NCI-H146 treated with DMSO at 0.1 percent for 48 hours (cell line): ENCODE measurements around the gene CDC25C.

ENCODE experiments used
- DNase-seq: peaks from one replicate; lab custom pipeline; 2025; ENCODE audit not compliant: unreplicated experiment; lab: John Stamatoyannopoulos, UW

CDC25C gene

DNA sequence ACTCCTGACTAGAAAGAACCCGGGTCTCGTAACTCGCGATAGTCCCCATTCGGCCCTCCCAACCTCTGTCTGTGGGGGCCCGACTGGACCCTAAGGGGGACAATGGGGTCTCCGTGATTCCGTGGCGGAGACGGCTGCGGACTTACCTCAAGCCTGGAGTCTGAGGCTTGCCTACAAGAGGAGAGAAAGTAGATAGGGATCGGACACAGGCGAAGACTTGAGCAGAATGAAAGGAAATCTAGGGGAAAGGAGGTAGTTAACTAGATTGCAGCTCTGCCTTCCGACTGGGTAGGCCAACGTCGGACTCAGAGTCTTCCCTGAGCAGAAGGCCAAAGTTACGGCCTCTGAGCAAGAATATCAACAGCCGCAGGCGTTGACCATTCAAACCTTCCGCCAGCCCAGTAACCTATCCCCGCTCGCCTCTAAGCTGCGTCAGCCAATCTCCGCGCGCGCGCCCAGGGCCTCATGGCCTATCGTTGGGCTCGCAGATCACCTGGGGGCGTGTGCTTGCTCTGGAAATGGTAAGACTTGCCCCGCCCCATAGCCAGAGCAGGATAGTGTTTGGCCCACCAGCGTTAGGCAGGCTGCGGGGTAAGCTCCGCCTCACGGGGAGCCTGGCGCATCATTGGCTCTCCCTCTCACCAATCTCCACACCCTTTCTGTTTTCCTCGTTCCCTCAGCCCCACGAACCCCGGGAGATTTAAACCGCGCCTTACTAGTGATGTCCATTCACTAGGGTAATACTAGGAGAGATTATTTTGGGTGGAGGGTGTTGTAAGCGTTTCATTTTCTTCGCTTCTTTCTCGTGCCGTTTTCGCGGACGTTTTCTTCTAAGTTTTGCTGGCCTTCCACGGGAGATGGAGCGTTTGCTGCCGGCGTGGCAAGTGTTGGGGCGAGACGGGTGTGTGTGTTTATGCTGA, at the start of gene CDC25C:
Gene CDC25C, minus strand, starts transcription at position 356 of the 920 bp plus-strand sequence. CDS start 624 bp downstream, outside the sequence.
- peak; percentile 95 for DNase-seq

- no peak for DNase-seq
Measured at GRCh38 chr5:138372653-138373052, 41.0 kb upstream of the CDC25C start.

GRCh38 chr5:138372225-138372624, 40.6 kb upstream of the CDC25C start:
- DNase-seq: no peak

DNA sequence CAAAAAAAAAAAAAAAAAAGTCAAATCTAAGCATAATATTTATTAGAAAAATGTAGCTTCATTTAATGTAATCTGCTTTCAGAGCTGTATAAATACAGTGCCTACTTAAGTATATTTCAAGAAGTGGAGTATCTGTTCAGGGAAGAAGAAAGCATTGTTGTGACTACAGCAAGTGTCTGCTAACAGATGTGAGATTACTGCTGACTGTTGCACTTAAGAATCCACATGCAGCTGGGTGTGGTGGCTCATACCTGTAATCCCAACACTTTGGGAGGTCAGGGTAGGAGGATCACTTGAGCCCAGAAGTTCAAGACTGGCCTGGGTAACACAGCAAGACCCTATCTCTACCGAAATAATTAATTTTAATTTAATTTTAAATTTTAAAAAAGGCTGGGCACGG, 39.9 kb upstream of the CDC25C start:
- DNase-seq: no peak

GRCh38 chr5:138370537-138370936, 38.9 kb upstream of the CDC25C start:
- no peak for DNase-seq

DNA sequence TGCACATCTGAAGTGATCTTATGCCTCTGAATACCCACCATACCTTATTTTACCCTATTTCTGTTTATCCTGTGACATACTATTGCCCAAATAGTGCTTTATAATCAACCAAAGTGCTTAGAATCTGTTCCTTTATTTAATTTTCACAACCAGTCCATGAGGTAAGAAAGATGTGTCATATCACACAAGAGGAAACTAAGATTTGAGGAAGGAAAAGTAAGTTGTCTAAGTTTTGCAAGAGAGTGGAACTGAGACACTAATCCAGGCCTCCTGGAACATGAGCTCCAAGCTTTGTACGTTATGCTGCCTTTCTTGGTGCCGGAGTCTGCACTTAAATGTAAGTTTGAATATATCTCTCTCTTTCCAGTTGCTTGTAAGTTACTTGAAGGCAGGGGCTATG, 38.1 kb upstream of the CDC25C start:
- DNase-seq: no peak

DNA sequence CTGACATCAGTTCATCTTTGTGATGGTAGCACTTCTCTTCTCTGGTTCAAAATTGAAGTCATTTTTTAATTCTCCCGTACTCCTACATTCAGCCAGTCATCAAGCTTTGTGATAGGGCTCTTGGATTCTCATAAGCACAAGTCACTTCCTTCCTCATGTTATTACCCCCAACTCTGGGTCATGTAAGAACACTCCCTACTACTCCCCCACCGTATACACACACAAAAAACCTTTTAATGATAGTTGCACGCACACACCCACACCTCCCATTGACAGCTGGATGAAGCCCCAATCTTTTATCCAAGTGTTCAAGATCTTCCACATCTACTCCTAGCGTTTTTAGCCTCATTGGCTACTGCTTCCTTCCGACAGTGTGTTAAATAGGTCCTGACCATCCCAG, 37.7 kb upstream of the CDC25C start:
- DNase-seq: no peak

DNA sequence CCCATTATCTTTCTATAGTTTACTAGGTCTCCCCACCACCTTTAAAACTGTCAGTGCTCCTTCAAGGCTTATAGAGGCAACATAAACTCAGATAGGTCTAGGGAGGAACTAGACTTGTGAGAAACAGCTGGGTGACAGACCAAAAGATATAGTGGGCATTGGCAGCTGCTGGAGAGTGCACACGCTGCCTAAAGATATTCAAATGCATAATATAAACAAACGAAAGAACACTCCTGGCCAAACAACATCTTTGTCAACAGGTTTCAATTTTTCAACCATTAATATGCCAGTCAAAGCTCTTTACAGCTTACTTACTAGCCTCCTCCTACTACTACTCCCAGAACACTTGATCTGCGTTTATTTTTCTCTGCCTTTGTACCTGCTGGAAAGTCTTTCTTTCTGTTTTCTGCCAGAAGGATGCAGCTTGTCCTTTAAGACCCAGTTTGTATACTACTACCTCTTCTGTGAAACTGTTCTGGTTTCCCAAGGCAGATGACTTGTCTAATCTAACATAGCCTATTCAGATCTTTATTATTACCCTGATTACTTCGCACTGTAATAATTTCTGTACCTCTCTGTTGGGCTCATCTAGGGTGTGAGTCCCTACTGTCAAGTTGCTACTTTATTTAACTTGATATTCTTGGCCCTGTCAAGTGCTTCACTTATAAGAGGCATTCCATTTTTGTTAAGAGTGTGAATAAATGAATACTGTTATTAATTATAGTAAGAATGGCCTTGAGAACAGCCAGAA, 35.2 kb upstream of the CDC25C start:
- DNase-seq: no peak

DNA sequence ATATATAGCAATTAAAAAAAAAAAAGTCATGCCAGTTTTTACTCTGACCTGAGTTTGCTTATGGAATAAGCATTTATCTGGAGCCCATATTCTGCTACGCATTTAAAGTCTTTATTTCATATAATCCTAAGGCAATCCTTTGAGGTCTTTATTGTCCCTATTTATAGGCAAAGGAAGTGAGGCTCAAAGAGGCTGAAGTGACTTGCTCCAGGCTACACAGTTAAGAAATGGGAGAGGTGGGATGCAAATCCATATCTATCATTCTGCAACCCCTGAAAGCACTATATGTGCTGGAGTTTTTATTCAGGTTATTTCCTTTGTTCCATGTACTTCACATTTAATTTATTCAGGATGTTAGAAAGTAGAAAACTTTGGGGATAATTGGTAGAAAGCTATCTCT, 33.0 kb upstream of the CDC25C start:
- no peak for DNase-seq

DNA sequence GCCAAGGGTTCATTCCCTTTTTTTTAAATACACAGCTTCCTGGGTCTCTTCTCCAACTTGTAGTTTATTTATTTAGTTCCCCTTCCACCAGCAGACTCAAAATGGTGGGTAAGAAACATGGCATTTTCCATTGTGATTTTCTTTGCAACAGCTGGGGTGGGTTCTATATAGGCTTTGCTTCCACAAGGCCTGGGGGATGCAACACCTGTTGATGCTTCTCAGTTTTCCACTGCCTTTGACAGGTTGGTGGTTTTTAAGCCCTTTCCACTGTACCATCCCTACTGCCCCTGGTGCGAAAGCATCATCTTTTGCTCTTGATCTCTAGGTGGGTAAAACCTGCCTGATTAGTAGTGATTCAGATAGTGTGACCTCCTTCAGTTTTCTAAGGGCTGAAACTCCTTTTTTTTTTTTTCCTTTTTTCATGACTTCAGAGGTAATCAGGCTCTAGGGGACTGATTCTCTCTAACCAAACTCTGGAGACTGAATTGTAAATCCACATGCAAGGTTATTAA, 29.4 kb upstream of the CDC25C start:
- DNase-seq: no peak

DNA sequence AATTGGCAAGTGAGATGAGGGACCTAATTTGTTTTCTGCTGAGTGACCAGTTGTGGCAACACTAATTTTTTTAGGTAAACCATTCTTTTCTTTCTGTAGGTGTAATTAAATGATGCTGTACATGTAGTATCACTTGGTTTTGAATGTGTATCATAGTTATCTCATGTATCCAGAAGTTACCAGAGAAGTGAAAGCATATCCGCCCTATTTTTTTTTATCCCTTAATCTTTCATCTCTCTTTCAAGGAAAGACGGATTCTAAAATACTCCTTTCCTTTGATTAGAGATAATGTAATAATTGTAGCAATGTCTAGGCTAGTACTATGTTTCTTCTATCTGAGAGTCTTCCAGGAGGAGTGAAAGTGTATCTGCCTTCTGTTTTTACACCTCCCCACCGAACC, 28.0 kb upstream of the CDC25C start:
- no peak for DNase-seq

GRCh38 chr5:138354926-138355378, 23.3 kb upstream of the CDC25C start:
- DNase-seq: no peak

GRCh38 chr5:138354387-138354786, 22.8 kb upstream of the CDC25C start:
- DNase-seq: no peak

DNA sequence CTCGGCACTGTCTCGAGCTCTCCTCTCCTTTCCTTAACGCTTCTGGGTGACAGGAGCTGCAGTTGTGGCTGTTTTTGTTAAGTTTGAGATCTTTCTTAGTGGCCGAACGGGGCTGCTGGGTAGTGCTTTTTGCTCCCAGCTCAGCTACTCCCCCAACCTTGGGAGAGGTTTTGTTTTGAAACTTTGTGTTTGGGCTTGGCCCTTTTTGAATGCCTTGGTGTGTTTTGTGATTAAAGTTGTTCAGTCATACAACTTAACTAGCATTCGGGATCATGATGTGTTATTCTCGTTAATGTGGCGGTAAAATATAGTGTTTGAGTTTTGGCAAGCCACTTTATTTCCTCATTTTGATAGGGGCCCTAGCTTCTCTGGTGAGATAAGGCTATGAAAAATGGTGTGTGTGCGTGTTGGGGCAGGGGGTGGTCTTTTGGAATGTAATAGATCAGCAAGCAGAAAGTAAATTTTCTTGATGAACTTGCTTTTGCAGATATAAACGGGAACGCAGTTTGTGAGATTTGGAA, 22.0 kb upstream of the CDC25C start:
- DNase-seq: no peak

- peak; percentile 4 for DNase-seq
Measured at GRCh38 chr5:138352722-138353559, 21.3 kb upstream of the CDC25C start.

- peak; percentile 39 for DNase-seq
Measured at GRCh38 chr5:138352071-138352721, 20.6 kb upstream of the CDC25C start, which contains the start of gene KDM3B. TSS of gene KDM3B (plus strand) at chr5:138352685. CDS start at chr5:138352796, 111 bp downstream.

- no peak for DNase-seq
Measured at GRCh38 chr5:138351517-138351916, 19.9 kb upstream of the CDC25C start.

DNA sequence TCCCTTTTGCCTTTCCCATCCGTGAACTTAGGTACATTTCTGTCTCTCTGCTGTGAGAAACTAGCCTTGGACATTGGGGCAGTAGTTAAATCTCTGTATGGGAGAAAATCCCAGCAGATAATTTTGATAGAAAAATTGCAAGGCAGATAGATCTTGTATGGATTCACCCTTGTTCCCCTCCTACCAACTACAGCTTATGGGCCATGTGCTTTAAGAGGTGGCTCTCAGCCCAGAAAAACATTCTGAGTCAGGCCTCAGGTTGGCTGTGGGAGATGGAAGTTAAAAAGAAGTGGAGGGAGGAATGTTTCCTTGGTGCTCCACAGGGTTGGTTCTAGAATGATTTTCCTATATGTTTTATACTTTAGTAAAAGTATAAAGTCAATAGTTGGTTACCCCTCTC, 19.5 kb upstream of the CDC25C start:
- no peak for DNase-seq

GRCh38 chr5:138350563-138350890, 18.9 kb upstream of the CDC25C start:
- DNase-seq: no peak

- no peak for DNase-seq
Measured at GRCh38 chr5:138349852-138350562, 18.4 kb upstream of the CDC25C start.
